Gastrocnemius medialis (tissue), 4 donors: ENCODE data around the gene HMGCLL1. TPM values are rescaled to one million over a fixed set of nuclear protein-coding genes. Genes with fewer than 3 reads are reported as not detected.

ENCODE experiments used
- ATAC-seq, 2 donors: fragments of 150-250 bp; one replicate each; pipeline ENCODE4 v1.9.1; 2016
- DNase-seq, 2 donors: peaks; one replicate each; pipeline ENCODE4 v3.0.0-alpha.2; 2019
- H3K27ac ChIP-seq, 4 donors: fragments of 200-600 bp; sonication (generic); 1 replicate in 1 of 4; 2 replicates in 3 of 4; pipeline ENCODE4 v1.5.1; 2016 to 2018; ENCODE audit warnings: mild to moderate bottlenecking in 2 of 4, moderate library complexity in 1 of 4
- H3K27me3 ChIP-seq, 3 donors: fragments of 200-600 bp; sonication (generic) in 2 of 3; 1 replicate in 1 of 3; 2 replicates in 2 of 3; pipeline versions ENCODE4 v1.5.1 to v1.6.0; 2016 to 2019; ENCODE audit warnings: mild to moderate bottlenecking in 1 of 3, moderate library complexity in 1 of 3
- H3K36me3 ChIP-seq, 2 donors: fragments of 200-600 bp; sonication (generic) in 1 of 2; one replicate each; pipeline ENCODE4 v1.5.1; 2017 to 2018
- H3K4me1 ChIP-seq, 2 donors: fragments of 200-600 bp; sonication (generic) in 1 of 2; one replicate each; pipeline ENCODE4 v1.5.1; 2016 to 2017; ENCODE audit warnings: mild to moderate bottlenecking in 2 of 2
- H3K4me3 ChIP-seq, 4 donors: fragments of 200-600 bp; sonication (generic) in 3 of 4; 1 replicate in 1 of 4; 2 replicates in 3 of 4; pipeline ENCODE4 v1.5.1; 2016 to 2019; ENCODE audit warnings: mild to moderate bottlenecking in 2 of 4
- H3K9me3 ChIP-seq, 3 donors: fragments of 200-600 bp; sonication (generic) in 2 of 3; 1 replicate in 1 of 3; 2 replicates in 2 of 3; pipeline ENCODE4 v1.5.1; 2016 to 2019
- CTCF ChIP-seq, 5 experiments: fragments of 450-650 bp in 3 of 5; fragments of 200-600 bp in 2 of 5; sonication (generic) in 2 of 5; IDR thresholded peaks in 4 of 5; conservative IDR thresholded peaks in 1 of 5; 1 replicate in 4 of 5; 2 replicates in 1 of 5; pipeline ENCODE4 v1.5.1; 2016 to 2019; ENCODE audit warnings: antibody characterized with exemption in 5 of 5, mild to moderate bottlenecking in 3 of 5, moderate library complexity in 3 of 5
- POLR2A ChIP-seq, 2 donors: fragments of 450-650 bp; IDR thresholded peaks; one replicate each; pipeline ENCODE4 v1.6.1; 2017; ENCODE audit warnings: antibody characterized with exemption in 2 of 2, mild to moderate bottlenecking in 2 of 2, moderate library complexity in 2 of 2
- in situ Hi-C, 4 donors: fragments of 200-750 bp; cut with MboI; loops; one replicate each; pipeline versions ENCODE4 v1.15.0 to v1.8.0; 2017; ENCODE audit warnings: low sequenced_read_pairs in 4 of 4
- intact Hi-C: fragments of 100-400 bp; cut with DNase I; formaldehyde crosslinking; loops from one replicate; pipeline ENCODE4 v1.15.1; 2023; ENCODE audit warnings: low total_unique reads
- total RNA-seq, 4 donors: library from RNA; depleted of rRNA; stranded (reverse); fragments of >200 nt; gene quantifications; one replicate each; pipeline versions ENCODE4 v1.1.0 to v1.2.3, GENCODE V29; 2016

HMGCLL1 gene
- total RNA-seq, 4 donors from 2014 or later = 0.53 to 3.6 (median 1.2) TPM

- no peaks in the 10 kb centered on the region for H3K36me3 ChIP-seq
- H3K9me3 ChIP-seq = no peaks in the 10 kb centered on the region
- no peaks in the 10 kb centered on the region for H3K27me3 ChIP-seq
- DNase-seq (no peak), ATAC-seq (no peak)
- H3K4me1 ChIP-seq = no peaks in the 10 kb centered on the region
- intact Hi-C loops = no loop called here
- TF ChIP-seq POLR2A (IDR thresholded peaks at IDR 0.05) (no peak), CTCF (IDR thresholded peaks at IDR 0.05 in 4 of 5, conservative IDR thresholded peaks at IDR 0.05 in 1 of 5) (no peak)
- in situ Hi-C loops = no loop called here
- no peak overlapping the region for H3K4me3 ChIP-seq
- H3K27ac ChIP-seq = no peak overlapping the region
Observed at GRCh38 chr6:55536391-55536956, 42.5 kb downstream of the HMGCLL1 start.

- H3K36me3 ChIP-seq = no peaks in the 10 kb centered on the region
- no peak overlapping the region for H3K4me3 ChIP-seq
- intact Hi-C loops = no loop called here
- no peaks in the 10 kb centered on the region for H3K27me3 ChIP-seq
- no peak for TF ChIP-seq POLR2A (IDR thresholded peaks at IDR 0.05)
- no peak for TF ChIP-seq CTCF (IDR thresholded peaks at IDR 0.05 in 4 of 5, conservative IDR thresholded peaks at IDR 0.05 in 1 of 5)
- no peaks in the 10 kb centered on the region for H3K9me3 ChIP-seq
- DNase-seq (no peak), ATAC-seq (no peak)
- in situ Hi-C loops = no loop called here
- no peaks in the 10 kb centered on the region for H3K4me1 ChIP-seq
- H3K27ac ChIP-seq = no peak overlapping the region
Observed at GRCh38 chr6:55531496-55531895, 47.5 kb downstream of the HMGCLL1 start.

- Histone ChIP-seq H3K36me3 (no peaks in the 10 kb centered on the region), H3K27me3 (no peaks in the 10 kb centered on the region), H3K4me3 (no peak overlapping the region), H3K27ac (no peak overlapping the region), H3K9me3 (no peaks in the 10 kb centered on the region), H3K4me1 (no peaks in the 10 kb centered on the region)
- intact Hi-C loops = no loop called here
- TF ChIP-seq CTCF (IDR thresholded peaks at IDR 0.05 in 4 of 5, conservative IDR thresholded peaks at IDR 0.05 in 1 of 5) = no peak
- no peak for TF ChIP-seq POLR2A (IDR thresholded peaks at IDR 0.05)
- in situ Hi-C loops = no loop called here
- ATAC-seq (no peak), DNase-seq (no peak)
Observed at GRCh38 chr6:55530931-55531330, 48.1 kb downstream of the HMGCLL1 start.

GRCh38 chr6:55528624-55529023 is 50.4 kb downstream of the HMGCLL1 start:
- Histone ChIP-seq H3K36me3 (no peaks in the 10 kb centered on the region), H3K9me3 (no peaks in the 10 kb centered on the region), H3K4me1 (no peaks in the 10 kb centered on the region), H3K27ac (no peak overlapping the region), H3K27me3 (no peaks in the 10 kb centered on the region), H3K4me3 (no peak overlapping the region)
- DNase-seq (no peak), ATAC-seq (no peak)
- intact Hi-C loops = no loop called here
- TF ChIP-seq POLR2A (IDR thresholded peaks at IDR 0.05) (no peak), CTCF (IDR thresholded peaks at IDR 0.05 in 4 of 5, conservative IDR thresholded peaks at IDR 0.05 in 1 of 5) (no peak)
- in situ Hi-C loops = no loop called here

GRCh38 chr6:55524441-55524840 is 54.6 kb downstream of the HMGCLL1 start:
- Histone ChIP-seq H3K27ac (no peak overlapping the region), H3K4me1 (no peaks in the 10 kb centered on the region), H3K4me3 (no peak overlapping the region), H3K9me3 (no peaks in the 10 kb centered on the region), H3K36me3 (no peaks in the 10 kb centered on the region), H3K27me3 (no peaks in the 10 kb centered on the region)
- in situ Hi-C loops = no loop called here
- no peak for DNase-seq
- intact Hi-C loops = no loop called here
- ATAC-seq = no peak
- no peak for TF ChIP-seq CTCF (IDR thresholded peaks at IDR 0.05 in 4 of 5, conservative IDR thresholded peaks at IDR 0.05 in 1 of 5)
- no peak for TF ChIP-seq POLR2A (IDR thresholded peaks at IDR 0.05)
